H9 (cell line): ENCODE results near the gene BIN1. TPM values are rescaled to one million over a fixed set of nuclear protein-coding genes. Genes with fewer than 3 reads are reported as not detected.
A peak's percentile ranks its signal among the peaks of the same experiment; 100 is the strongest.

Experiments used
- DNase-seq: peaks from one replicate; pipeline ENCODE4 v3.0.0-alpha.2; 2017
- H2AFZ ChIP-seq: one replicate; pipeline ENCODE4 v1.6.1; 2013; ENCODE audit warnings: mild to moderate bottlenecking, low read length, control low read depth, moderate library complexity
- H2AK5ac ChIP-seq: 2 replicates; pipeline ENCODE4 v1.6.1; 2013; ENCODE audit warnings: low read length, control low read depth, mixed read lengths; ENCODE audit not compliant: insufficient read length
- H2BK120ac ChIP-seq: one replicate; pipeline ENCODE4 v1.6.1; 2013; ENCODE audit warnings: low read depth, mild to moderate bottlenecking, low read length, control low read depth, inconsistent platforms; ENCODE audit not compliant: poor library complexity, severe bottlenecking
- H2BK12ac ChIP-seq: 2 replicates; pipeline ENCODE4 v1.6.1; 2013; ENCODE audit warnings: low read length, control low read depth, mixed read lengths, low read depth; ENCODE audit not compliant: insufficient read length
- H2BK15ac ChIP-seq: 2 replicates; pipeline ENCODE4 v1.6.1; 2013; ENCODE audit warnings: low read depth, low read length, control low read depth
- H2BK20ac ChIP-seq: one replicate; pipeline ENCODE4 v1.6.1; 2013; ENCODE audit warnings: low read depth, mild to moderate bottlenecking, low read length, control low read depth, inconsistent platforms; ENCODE audit not compliant: poor library complexity, severe bottlenecking
- H2BK5ac ChIP-seq: 2 replicates; pipeline ENCODE4 v1.6.1; 2013; ENCODE audit warnings: low read length, control low read depth, mixed read lengths; ENCODE audit not compliant: insufficient read length
- H3K14ac ChIP-seq: 2 replicates; pipeline ENCODE4 v1.6.1; 2013; ENCODE audit warnings: low read length, control low read depth; ENCODE audit not compliant: insufficient read depth
- H3K18ac ChIP-seq: 2 replicates; pipeline ENCODE4 v1.6.1; 2013; ENCODE audit warnings: low read depth, mild to moderate bottlenecking, mixed read lengths, low read length, control low read depth; ENCODE audit not compliant: insufficient read length
- H3K23ac ChIP-seq: 2 replicates; pipeline ENCODE4 v1.6.1; 2013; ENCODE audit warnings: low read length, control low read depth, mixed read lengths, low read depth; ENCODE audit not compliant: insufficient read length
- H3K23me2 ChIP-seq: 2 replicates; pipeline ENCODE4 v1.6.1; 2013; ENCODE audit warnings: low read depth, mild to moderate bottlenecking, mixed read lengths, low read length, control low read depth; ENCODE audit not compliant: insufficient read length, poor library complexity, severe bottlenecking
- H3K27ac ChIP-seq: 2 replicates; pipeline ENCODE4 v1.5.1; 2013; ENCODE audit warnings: low read length, control low read depth, mixed read lengths, low read depth; ENCODE audit not compliant: insufficient read length
- H3K27me3 ChIP-seq: 2 replicates; pipeline ENCODE4 v1.6.1; 2013; ENCODE audit warnings: low read length, control low read depth, inconsistent platforms; ENCODE audit not compliant: insufficient read depth
- H3K4ac ChIP-seq: 2 replicates; pipeline ENCODE4 v1.6.1; 2013; ENCODE audit warnings: low read depth, mild to moderate bottlenecking, control low read depth, inconsistent platforms, low read length, moderate library complexity
- H3K4me1 ChIP-seq: 2 replicates; pipeline ENCODE4 v1.6.1; 2013; ENCODE audit warnings: low read length, control low read depth, inconsistent platforms; ENCODE audit not compliant: insufficient read depth
- H3K4me2 ChIP-seq: 2 replicates; pipeline ENCODE4 v1.6.1; 2013; ENCODE audit warnings: low read length, control low read depth, mixed read lengths; ENCODE audit not compliant: insufficient read length, insufficient read depth
- H3K56ac ChIP-seq: 2 replicates; pipeline ENCODE4 v1.6.1; 2013; ENCODE audit warnings: low read depth, mild to moderate bottlenecking, mixed read lengths, low read length, control low read depth; ENCODE audit not compliant: insufficient read length
- H3K79me1 ChIP-seq: 2 replicates; pipeline ENCODE4 v1.6.1; 2013; ENCODE audit warnings: low read depth, mild to moderate bottlenecking, moderate library complexity, low read length, control low read depth, inconsistent platforms; ENCODE audit not compliant: insufficient read depth, poor library complexity, severe bottlenecking
- H3K79me2 ChIP-seq: 2 replicates; pipeline ENCODE4 v1.6.1; 2013; ENCODE audit warnings: low read length, control low read depth, inconsistent platforms; ENCODE audit not compliant: insufficient read depth
- H3K9ac ChIP-seq: 2 replicates; pipeline ENCODE4 v1.6.1; 2013; ENCODE audit warnings: low read length, control low read depth, mixed read lengths; ENCODE audit not compliant: insufficient read length; ENCODE audit errors: extremely low read depth
- H3K9me3 ChIP-seq: one replicate; pipeline ENCODE4 v1.6.1; 2013; ENCODE audit warnings: low read depth, low read length, inconsistent platforms; ENCODE audit not compliant: control insufficient read depth
- H3T11ph ChIP-seq: one replicate; pipeline ENCODE4 v1.6.1; 2013; ENCODE audit warnings: mild to moderate bottlenecking, low read length, control low read depth, inconsistent platforms
- H4K20me1 ChIP-seq: one replicate; pipeline ENCODE4 v1.6.1; 2013; ENCODE audit not compliant: control insufficient read depth, insufficient read length, insufficient read depth
- H4K5ac ChIP-seq: 2 replicates; pipeline ENCODE4 v1.6.1; 2013; ENCODE audit warnings: low read depth, mild to moderate bottlenecking, mixed read lengths, low read length, control low read depth; ENCODE audit not compliant: insufficient read length
- H4K8ac ChIP-seq: replicated peaks from 2 replicates; pipeline ENCODE4 v1.6.1; 2013; ENCODE audit warnings: low read length, control low read depth, mixed read lengths, low read depth; ENCODE audit not compliant: insufficient read length
- H4K91ac ChIP-seq: 2 replicates; pipeline ENCODE4 v1.6.1; 2013; ENCODE audit warnings: low read depth, mild to moderate bottlenecking, moderate library complexity, mixed read lengths, low read length, control low read depth; ENCODE audit not compliant: insufficient read length
- H3K27ac Mint-ChIP-seq, 3 experiments: 2 replicates in 2 of 3; 3 replicates in 1 of 3; pipeline ENCODE4 v1.8.0; 2020 to 2021; ENCODE audit warnings: mixed read lengths in 3 of 3, mild to moderate bottlenecking in 1 of 3, moderate library complexity in 1 of 3
- H3K27me3 Mint-ChIP-seq: 2 replicates; pipeline ENCODE4 v1.8.0; 2021; ENCODE audit warnings: low read depth, mild to moderate bottlenecking, moderate library complexity, mixed read lengths
- H3K36me3 Mint-ChIP-seq, 3 experiments: 2 replicates in 2 of 3; 3 replicates in 1 of 3; pipeline ENCODE4 v1.8.0; 2020 to 2021; ENCODE audit warnings: low read depth in 3 of 3, mixed read lengths in 3 of 3; ENCODE audit not compliant: insufficient read depth in 1 of 3
- H3K4me1 Mint-ChIP-seq, 2 experiments: 2 replicates each; pipeline ENCODE4 v1.8.0; 2020; ENCODE audit warnings: mixed read lengths in 2 of 2
- H3K4me3 Mint-ChIP-seq, 2 experiments: 2 replicates in 1 of 2; 3 replicates in 1 of 2; pipeline ENCODE4 v1.8.0; 2020 to 2021; ENCODE audit warnings: mild to moderate bottlenecking in 2 of 2, mixed read lengths in 2 of 2, moderate library complexity in 1 of 2
- H3K9me3 Mint-ChIP-seq, 2 experiments: 2 replicates in 1 of 2; 3 replicates in 1 of 2; pipeline ENCODE4 v1.8.0; 2020; ENCODE audit warnings: mild to moderate bottlenecking in 2 of 2, mixed read lengths in 2 of 2, moderate library complexity in 1 of 2
- WGBS: extraction: QIAGEN DNeasy Blood & Tissue Kit; methylation state at CpG from one replicate; pipeline ENCODE4 v1.1.7; 2013; ENCODE audit warnings: missing lambda C conversion rate, low lambda C conversion rate, mixed read lengths; ENCODE audit not compliant: insufficient read length; ENCODE audit errors: extremely low coverage; 5-methylcytosine and 5-hydroxymethylcytosine counted together
- total RNA-seq: library from RNA; stranded (reverse); gene quantifications from 2 replicates; pipeline ENCODE4 v1.2.1, GENCODE V29; 2021
- TF ChIP-seq, protein P1 (sequence below): fragments of 200-600 bp; sonication (generic); conservative IDR thresholded peaks from 3 replicates; pipeline ENCODE4 v1.8.0; 2021; ENCODE audit warnings: antibody characterized with exemption, mild to moderate bottlenecking

BIN1 gene
- total RNA-seq, 1 experiment from 2014 or later = 32.0 TPM

DNA sequence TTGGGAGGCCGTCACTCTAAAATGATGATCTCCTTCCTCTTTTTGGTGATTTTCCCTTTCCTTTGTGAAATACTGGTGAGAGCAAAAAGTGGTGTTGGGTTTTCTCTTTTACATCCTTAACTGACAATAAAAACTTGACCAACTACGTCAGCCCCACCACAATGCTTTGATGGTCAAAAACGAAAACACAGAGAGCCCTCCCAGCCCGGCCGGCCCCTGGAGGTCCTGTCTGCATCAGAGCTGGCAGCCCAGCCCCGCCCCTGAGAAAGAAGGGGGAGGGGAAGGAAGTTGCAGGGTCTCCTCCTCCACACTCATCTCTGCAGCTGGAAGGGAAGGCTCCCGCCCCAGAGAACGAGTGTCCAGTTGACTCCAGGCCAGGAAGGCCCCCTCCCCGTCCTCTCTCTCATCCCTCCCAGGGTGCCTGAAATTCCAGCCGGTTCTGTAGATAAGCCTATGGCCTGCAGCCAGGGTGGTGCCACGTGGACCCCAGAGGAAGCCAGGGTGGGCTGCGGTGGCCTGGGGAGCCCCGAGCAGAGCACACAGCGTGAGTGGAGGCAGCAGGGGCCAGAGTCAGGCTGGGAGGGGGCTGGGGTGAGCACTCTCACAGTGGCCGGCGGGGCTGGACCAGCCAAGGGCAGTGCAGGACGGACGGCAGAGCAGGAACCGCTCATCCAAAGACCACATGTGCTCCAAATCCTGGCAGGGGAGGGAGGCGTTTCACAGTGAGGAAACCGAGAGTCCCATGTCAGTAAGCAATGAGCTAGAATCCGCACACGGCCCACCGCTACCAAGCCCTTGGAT lies 19.8 kb downstream of the BIN1 start:
- H3K23me2 ChIP-seq = no peaks in the 10 kb centered on the region
- Mint-ChIP-seq H3K4me1 (peaks cover 36 to 51% of the 10 kb centered on the region in 2 experiments), H3K27me3 (no peaks in the 10 kb centered on the region), H3K4me3 (peak overlapping the region in 1 of 2 experiments; percentile 32; a peak in 2 of 5 replicates), H3K9me3 (no peaks in the 10 kb centered on the region; a peak in 1 of 5 replicates), H3K36me3 (no peaks in the 10 kb centered on the region; a peak in 2 of 7 replicates), H3K27ac (peak overlapping the region; percentile 72 to 91 (median 89); a peak in 6 of 7 replicates)
- H4K5ac ChIP-seq = no peak overlapping the region
- H2BK15ac ChIP-seq = no peak overlapping the region
- H3K79me1 ChIP-seq = peaks cover 2% of the 10 kb centered on the region
- no peak overlapping the region for H2AK5ac ChIP-seq
- H2BK12ac ChIP-seq = no peak overlapping the region
- H3K9me3 ChIP-seq = no peaks in the 10 kb centered on the region
- H4K91ac ChIP-seq = no peak overlapping the region
- no peak overlapping the region for H2BK120ac ChIP-seq
- no peak overlapping the region for H2AFZ ChIP-seq
- no peak overlapping the region for H3K4me2 ChIP-seq
- peaks cover 3% of the 10 kb centered on the region for H4K20me1 ChIP-seq
- DNase-seq = peak; percentile 82
- H3K27me3 ChIP-seq = no peaks in the 10 kb centered on the region
- TF ChIP-seq, protein P1, sequence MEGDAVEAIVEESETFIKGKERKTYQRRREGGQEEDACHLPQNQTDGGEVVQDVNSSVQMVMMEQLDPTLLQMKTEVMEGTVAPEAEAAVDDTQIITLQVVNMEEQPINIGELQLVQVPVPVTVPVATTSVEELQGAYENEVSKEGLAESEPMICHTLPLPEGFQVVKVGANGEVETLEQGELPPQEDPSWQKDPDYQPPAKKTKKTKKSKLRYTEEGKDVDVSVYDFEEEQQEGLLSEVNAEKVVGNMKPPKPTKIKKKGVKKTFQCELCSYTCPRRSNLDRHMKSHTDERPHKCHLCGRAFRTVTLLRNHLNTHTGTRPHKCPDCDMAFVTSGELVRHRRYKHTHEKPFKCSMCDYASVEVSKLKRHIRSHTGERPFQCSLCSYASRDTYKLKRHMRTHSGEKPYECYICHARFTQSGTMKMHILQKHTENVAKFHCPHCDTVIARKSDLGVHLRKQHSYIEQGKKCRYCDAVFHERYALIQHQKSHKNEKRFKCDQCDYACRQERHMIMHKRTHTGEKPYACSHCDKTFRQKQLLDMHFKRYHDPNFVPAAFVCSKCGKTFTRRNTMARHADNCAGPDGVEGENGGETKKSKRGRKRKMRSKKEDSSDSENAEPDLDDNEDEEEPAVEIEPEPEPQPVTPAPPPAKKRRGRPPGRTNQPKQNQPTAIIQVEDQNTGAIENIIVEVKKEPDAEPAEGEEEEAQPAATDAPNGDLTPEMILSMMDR = no peak
- no peak overlapping the region for H3T11ph ChIP-seq
- H3K4me1 ChIP-seq = no peaks in the 10 kb centered on the region; the same call in 1 of the 2 replicates
- no peak overlapping the region for H2BK20ac ChIP-seq
- H3K23ac ChIP-seq = no peak overlapping the region
- no peak overlapping the region for H3K4ac ChIP-seq
- H3K9ac ChIP-seq = no peak overlapping the region
- no CpG with 5 or more reads among the region's 24 CpGs for WGBS
- no peaks in the 10 kb centered on the region; the same call in 1 of the 2 replicates for H3K79me2 ChIP-seq
- H3K18ac ChIP-seq = no peak overlapping the region
- no peak overlapping the region for H4K8ac ChIP-seq
- no peak overlapping the region for H3K56ac ChIP-seq
- no peak overlapping the region for H2BK5ac ChIP-seq
- no peak overlapping the region for H3K14ac ChIP-seq
- H3K27ac ChIP-seq = no peak overlapping the region
